B cell (primary cell): Measurements from ENCODE around the gene KAZN.

ENCODE experiments used
- EZH2 ChIP-seq: IDR thresholded peaks from 2 replicates; pipeline ENCODE4 v1.6.1; 2012; ENCODE audit warnings: borderline replicate concordance, low read depth, mild to moderate bottlenecking, moderate library complexity, low read length; ENCODE audit not compliant: insufficient read depth, poor library complexity, severe bottlenecking
- TF ChIP-seq, protein P1 (sequence below): fragments of 200-600 bp; IDR thresholded peaks from one replicate; pipeline ENCODE4 v1.8.0; 2022; ENCODE audit warnings: antibody characterized with exemption, mild to moderate bottlenecking

DNA sequence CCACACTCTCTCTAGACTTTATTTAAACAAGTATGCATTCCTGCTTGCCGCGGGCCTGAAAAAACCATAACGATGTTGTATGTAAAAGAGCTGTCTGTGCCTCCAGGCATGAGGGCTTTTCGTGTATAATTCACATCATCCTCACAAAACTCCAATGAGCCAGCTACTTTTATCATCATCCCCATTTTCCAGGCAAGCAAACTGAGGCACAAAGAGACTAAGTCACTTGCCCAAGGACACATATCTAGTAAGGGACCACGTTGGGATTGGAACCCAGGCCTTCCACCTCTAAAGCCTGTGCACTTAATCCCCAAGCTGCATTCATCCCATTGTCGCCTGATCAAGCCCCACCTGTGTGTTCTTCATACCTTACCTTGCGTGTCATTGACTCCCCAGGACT lies 226.9 kb downstream of the KAZN start:
- TF ChIP-seq, protein P1, sequence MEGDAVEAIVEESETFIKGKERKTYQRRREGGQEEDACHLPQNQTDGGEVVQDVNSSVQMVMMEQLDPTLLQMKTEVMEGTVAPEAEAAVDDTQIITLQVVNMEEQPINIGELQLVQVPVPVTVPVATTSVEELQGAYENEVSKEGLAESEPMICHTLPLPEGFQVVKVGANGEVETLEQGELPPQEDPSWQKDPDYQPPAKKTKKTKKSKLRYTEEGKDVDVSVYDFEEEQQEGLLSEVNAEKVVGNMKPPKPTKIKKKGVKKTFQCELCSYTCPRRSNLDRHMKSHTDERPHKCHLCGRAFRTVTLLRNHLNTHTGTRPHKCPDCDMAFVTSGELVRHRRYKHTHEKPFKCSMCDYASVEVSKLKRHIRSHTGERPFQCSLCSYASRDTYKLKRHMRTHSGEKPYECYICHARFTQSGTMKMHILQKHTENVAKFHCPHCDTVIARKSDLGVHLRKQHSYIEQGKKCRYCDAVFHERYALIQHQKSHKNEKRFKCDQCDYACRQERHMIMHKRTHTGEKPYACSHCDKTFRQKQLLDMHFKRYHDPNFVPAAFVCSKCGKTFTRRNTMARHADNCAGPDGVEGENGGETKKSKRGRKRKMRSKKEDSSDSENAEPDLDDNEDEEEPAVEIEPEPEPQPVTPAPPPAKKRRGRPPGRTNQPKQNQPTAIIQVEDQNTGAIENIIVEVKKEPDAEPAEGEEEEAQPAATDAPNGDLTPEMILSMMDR: no peak
- TF ChIP-seq EZH2: no peak
